Measurements from ENCODE around the gene RPL11.

DNA sequence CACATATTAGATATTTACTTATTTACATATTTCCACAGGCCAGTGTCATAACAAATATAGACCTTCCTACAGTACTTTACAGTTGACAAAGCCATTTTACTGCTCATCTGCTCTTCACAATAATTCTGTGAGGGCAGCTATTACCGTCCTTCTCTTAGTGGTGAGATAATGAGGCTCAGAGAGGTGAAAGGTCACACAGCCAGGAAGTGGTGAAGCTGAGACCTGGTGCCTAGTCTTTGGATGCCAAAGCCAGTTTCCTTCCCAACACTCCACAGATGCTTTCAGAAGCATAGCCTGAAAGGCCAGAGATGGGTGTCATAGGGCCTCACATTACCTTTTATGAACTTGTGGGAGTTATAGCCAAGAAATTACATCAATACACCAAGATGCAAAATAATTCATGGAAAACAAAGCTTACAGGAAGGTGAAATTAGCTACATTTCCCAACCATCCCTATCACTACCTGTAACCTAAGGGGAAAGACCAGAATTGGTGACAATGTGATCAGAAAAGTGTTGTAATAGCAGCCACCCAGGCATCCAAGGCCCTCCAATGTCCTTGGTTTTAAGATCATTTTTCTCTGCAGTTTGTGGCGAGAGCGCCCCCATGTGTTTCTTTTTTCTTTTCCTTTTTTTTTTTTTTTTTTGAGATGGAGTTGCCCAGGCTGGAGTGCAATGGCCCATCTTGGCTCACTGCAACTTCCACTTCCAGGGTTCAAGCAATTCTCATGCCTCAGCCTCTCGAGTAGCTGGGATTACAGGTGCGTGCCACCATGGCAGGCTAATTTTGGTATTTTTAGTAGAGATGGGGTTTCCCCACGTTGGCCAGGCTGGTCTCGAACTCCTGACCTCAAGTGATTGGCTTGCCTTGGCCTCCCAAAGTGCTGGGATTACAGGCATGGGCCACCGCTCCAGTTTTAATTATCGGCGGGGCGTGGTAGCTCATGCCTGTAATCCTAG, 26.5 kb upstream of the RPL11 start:
- TF ChIP-seq, protein P1, sequence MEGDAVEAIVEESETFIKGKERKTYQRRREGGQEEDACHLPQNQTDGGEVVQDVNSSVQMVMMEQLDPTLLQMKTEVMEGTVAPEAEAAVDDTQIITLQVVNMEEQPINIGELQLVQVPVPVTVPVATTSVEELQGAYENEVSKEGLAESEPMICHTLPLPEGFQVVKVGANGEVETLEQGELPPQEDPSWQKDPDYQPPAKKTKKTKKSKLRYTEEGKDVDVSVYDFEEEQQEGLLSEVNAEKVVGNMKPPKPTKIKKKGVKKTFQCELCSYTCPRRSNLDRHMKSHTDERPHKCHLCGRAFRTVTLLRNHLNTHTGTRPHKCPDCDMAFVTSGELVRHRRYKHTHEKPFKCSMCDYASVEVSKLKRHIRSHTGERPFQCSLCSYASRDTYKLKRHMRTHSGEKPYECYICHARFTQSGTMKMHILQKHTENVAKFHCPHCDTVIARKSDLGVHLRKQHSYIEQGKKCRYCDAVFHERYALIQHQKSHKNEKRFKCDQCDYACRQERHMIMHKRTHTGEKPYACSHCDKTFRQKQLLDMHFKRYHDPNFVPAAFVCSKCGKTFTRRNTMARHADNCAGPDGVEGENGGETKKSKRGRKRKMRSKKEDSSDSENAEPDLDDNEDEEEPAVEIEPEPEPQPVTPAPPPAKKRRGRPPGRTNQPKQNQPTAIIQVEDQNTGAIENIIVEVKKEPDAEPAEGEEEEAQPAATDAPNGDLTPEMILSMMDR (conservative IDR thresholded peaks at IDR 0.05; ENCODE audit: low read depth, low read length): peak; percentile 50; the same call in 1 of the 2 replicates
- TF ChIP-seq EZH2 (IDR thresholded peaks at IDR 0.05; ENCODE audit: low read length, unreplicated experiment) (no peak), EZH2phosphoT487 (IDR thresholded peaks at IDR 0.05; ENCODE audit: borderline replicate concordance, low read length) (no peak)

All from PC-3 (cell line).